ENCODE measurements around the gene SPI1.

SPI1 gene

GRCh38 chr11:47406896-47407745, 28.8 kb upstream of the SPI1 start:
- DNase-seq: no peak

DNA sequence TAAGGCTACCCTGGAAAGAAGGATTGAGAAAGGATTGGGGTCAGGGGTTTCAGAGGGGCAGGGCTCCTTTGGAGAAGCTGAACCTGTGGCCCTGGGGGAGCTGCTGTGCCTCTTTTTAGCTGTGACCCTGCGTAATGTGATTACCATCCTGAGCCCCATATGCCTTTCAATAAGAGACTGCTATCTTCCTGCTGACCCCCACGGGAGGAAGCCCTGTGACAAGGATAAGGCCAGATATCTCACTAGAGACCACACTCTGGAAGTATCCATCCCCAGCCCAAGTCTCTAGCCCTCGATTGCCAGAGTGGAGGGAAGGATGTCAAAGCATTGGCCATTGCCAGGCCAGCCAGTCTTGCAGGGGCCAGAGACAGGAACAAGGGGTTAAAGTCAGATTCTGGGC, 25.2 kb upstream of the SPI1 start:
- DNase-seq: no peak

GRCh38 chr11:47403135-47403534, 24.8 kb upstream of the SPI1 start:
- no peak for DNase-seq

GRCh38 chr11:47400768-47401279, 22.5 kb upstream of the SPI1 start:
- DNase-seq: no peak

DNA sequence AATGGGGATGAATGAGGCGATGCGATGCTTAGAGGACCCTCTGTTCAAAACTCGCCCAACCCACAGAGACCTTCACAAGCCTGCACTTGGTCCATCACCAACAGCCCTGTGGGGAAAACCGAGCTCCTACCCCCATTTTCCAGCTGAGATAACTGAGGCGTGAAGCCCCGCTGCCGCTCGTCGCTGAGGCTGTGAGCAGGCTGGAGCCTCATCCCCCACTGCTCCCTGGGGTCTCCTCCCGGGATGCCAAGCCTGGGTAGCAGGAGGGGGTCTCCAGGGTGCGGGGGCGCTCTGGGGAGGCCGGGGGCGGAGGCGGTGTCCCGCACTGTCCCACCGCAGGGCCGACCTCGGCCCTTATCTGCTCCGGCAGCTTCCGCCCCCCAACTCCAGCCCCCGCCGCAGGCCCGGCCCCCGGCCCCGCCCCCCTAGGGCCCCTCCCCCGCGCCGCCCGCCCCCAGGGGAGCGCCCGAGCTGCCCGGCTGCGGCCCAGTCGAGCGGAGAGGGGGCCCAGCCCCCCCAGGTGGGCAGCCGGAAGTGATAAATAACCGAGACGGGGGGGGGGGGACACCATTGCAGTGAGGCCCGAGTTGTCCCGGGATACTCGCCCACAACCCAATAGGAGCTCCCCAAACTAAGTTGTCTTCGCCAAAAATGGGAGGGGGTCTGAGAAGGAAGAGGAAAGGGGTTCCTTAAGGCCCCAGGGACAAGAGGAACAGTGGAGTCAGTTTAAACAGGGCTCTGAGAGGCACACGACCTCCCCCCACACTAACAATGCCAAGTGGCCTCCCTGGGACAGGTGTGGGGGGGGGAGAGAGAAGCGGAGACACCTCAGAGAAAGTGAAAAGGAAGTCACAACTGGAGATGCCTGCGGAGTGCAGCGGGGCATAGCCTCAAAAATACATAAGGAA, 21.8 kb upstream of the SPI1 start:
- peak; percentile 26 for DNase-seq

DNA sequence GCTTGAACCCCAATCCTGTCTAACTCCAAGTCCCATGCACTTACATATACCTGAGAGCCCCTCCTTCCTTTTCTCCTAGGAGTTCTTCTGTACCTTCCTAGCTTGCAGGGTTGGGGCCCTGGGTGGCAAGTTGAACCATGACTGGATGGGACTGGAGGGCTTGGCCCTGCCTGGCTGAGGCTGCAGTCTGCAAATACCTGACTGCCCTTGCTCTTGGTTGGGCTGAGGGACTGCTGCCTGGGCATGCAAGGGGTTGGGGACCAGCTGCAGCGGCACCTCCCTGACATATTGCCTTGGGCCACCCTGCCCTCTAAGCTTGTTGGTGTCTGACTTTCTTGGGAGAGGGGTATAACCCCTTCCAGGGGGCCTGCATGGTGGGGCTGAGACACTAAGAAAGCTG, 20.2 kb upstream of the SPI1 start:
- DNase-seq: no peak

GRCh38 chr11:47398011-47398410, 19.7 kb upstream of the SPI1 start:
- DNase-seq: no peak

DNA sequence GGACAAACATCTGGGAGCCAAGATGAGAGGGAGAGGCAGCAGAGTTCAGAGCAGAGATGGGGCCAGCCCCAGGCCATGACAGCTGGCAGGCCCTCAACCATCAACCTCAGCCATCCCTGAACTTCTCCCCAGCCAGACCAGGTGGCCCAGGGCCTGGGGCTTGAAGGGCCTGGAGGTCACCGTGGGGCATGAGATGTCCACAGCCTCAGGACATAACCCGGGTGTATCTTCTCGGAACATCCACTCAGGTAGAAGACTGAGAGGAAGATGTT, 17.6 kb upstream of the SPI1 start:
- DNase-seq: no peak

DNA sequence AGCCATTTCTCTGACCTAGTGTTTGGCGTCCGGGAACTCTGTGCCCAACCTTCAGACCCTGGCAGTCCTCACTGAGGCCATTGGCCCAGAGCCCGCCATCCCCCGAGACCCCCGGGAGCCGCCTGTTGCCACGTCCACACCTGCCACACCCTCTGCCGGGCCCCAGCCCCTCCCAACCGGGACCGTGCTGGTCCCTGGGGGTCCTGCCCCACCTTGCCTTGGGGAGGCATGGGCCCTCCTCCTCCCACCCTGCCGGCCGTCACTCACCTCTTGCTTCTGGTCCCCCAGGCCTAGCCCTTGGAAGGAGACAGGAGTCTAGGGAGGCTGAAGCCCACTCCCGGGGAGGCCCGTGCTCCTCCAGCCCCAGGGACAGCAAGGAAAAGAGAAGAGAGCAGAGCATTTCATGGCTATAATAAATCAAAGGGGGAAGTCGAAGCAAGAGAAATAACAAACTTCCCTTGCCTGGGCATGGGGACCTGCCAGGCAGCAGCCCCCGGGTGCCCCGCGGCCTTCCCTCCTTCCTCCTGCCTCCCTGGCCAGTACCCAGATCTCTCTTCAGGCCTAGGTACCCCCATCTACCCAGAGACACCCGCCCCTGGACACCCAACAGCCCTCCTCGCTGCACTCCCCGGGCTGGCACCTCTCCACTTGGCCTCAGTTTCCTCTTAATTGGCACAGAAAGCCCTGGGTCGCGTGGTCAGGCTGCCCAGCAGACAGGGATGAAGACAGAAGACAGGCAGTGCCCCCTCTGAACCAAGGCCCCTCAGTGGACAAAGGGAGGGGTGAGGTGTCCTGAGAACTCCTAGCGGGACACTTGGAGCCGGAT, 17.1 kb upstream of the SPI1 start:
- no peak for DNase-seq

- peak; percentile 26 for DNase-seq
These were observed 16.2 kb upstream of the SPI1 start for GRCh38 chr11:47394322-47395222.

DNA sequence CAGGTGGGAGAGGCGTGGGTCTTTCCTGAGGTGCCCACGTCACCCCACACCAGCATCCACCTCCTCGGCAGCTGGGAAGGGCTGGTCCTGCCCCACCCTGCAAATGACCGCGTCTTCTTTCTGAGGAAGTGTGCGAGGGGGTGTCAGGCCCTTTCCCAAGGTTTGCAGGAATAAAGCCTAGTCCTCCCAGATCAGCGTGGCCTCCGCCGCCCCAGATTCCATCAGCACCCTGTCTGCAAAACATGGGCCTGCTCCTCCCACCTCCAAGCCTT, 15.6 kb upstream of the SPI1 start:
- no peak for DNase-seq

- DNase-seq: no peak
These were observed 15.1 kb upstream of the SPI1 start for GRCh38 chr11:47393163-47394049.

DNA sequence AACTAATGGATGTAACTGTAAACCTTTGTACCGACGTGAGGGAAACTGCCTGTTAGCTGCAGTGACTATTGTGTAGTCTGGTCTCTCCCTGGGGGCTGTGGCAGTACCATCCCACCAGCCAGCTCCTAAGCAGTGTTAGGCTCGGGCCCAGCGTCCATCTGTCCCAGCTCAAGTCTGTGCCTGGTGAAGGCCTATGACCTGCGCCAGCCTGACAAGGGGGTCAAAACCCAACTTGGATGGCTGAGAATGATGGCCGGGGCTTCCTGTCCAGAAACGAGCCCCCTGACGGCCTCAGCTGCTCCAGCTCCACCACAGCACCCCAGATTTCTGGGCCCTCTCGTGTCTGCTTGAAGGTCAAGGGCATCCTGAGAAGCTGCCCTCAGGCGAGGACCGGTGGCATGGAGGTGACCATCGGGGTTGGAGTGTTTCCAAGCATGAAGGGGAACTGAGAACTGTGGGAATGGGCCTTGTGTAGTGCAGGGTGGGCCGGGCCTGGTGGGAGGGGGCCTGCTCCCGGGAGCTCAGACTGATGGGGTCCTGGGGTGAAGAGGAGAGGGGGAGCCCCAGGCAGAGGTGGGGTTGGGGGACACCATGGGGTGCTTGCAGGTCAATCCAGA, 14.3 kb upstream of the SPI1 start:
- no peak for DNase-seq

GRCh38 chr11:47391711-47392432, 13.5 kb upstream of the SPI1 start:
- DNase-seq: no peak

DNA sequence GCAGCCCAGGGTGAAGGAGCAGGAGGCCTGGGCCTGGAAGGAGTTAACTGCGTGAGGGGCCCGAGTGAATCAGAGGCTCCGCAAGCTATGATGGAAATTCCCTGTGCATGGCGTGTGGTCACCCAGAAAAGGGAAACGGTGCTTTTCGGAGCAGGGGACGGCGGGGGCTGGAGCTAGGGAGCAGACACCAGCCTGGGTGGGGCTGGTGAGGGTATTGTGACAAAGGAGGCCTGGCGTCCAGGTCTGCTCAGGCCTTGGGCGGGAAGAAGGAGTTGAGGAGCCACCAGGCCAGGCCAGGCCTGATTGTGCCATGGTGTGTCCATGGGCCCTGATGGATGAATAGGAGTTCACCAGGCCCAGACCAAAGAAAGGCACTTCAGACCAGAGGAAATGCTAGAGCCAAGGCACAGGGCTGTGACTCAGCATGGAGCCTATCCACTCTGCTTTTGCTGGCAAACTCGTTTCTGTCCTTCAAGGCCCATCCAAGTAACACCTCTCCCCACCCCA, 12.8 kb upstream of the SPI1 start:
- DNase-seq: no peak

DNA sequence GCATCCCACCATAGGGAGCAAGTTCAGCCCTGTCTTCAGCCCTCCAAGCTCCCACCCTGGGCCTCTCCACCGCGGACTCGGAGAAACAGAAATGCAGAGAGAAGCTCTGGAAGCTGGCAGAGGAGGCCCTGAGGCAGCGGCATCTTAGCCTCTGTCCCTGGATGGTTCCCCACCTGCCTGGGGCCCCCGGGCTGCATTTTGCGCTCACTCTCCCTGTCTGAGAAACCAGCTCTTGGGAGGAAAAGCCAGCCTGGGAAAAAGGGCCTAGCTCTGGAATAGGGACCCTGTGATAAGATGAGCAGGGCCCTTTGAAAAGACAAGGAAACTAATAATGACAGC, 12.0 kb upstream of the SPI1 start:
- DNase-seq: no peak

DNA sequence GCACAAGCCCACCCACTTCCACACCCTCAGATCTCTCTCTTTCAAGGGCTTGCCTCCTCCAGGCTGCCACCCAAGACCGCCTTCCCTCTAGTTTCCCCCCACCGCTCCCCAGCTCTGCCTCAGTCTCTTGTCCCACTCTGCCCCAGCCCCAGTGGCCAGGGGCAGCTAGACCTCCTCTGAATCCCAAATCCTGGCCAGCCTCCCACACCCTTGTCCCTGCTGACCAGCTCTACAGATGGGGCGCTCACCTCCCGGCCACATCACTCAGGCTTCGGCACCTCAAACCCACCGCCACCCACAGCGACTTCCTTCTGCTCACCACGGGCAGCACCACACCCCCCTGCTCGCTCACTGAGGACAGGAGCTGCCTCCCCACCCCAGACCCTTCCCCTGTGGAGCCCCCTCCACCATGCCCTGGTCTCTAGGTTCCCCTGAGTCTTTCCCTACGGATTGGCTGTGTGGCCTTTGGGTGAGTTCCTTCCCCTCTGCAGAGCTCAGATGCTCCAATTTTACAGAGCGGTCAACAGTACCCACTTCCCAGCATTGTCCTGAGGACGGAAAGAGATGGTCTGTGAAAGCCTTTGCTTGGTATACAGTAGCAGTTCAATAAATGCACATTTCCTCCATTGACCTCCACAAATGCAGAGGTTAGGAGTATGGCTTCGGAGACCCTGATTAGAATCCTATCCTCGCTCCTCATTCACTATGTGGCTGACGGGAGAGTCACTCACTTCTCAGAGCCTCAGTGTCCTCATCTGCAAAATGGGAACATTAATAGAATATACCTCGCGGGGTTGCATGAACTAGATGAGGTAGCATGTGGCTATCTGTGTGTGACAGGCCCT, 11.5 kb upstream of the SPI1 start:
- DNase-seq: no peak

DNA sequence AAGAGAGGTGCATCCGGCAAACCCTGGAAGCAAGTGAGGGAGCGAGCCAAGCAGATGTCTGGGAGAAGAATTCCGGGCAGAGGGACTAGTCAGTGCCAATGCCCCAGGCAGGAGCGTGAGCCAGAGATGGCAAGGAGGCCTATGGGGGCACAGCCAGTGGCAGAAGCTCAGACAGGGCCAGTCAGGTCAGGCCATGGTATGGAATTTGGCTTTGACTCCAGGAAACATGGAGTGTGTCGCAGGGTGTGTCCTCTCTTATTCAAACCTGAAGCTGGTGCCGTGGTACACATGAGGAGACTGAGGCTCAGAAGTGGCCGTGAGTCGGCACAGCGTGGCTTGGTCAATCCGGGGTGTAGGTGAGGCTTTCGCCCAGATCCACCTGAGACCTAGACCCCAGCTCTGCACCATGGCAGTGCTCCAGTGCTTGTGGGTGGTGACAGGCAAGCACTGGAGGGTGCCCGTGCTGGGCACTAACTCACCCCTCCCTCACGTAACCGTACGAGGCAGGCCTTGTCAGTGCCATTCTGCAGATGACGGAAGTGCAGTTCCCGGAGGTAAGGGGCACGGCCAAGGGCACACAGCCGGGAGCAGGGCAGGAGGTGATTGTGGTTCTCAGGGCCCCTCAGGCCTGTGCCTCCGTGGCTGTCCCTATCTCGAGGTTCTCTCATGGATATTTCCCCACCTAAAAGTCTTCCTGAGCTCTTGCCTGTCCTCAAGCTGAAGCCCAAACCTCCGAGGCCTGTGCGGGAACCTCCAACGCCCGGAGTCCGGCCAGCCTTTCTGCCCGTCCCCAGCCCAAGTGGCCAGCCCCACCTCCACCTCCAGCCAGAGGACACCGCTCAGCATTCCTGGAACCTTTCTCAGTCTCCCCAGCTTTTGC, 10.6 kb upstream of the SPI1 start:
- DNase-seq: no peak
